Gastroesophageal sphincter (tissue), 4 donors: ENCODE data around the gene ZBTB47. TPM values are rescaled to one million over a fixed set of nuclear protein-coding genes. Genes with fewer than 3 reads are reported as not detected.

Source experiments
- ATAC-seq: fragments of 150-250 bp; one replicate; pipeline ENCODE4 v1.9.1; 2016; ENCODE audit warnings: mild to moderate bottlenecking, moderate library complexity
- H3K27ac ChIP-seq, 4 donors: fragments of 200-600 bp; sonication (generic) in 3 of 4; 1 replicate in 3 of 4; 2 replicates in 1 of 4; pipeline ENCODE4 v1.5.1; 2016 to 2019
- H3K27me3 ChIP-seq: fragments of 200-600 bp; sonication (generic); one replicate; pipeline ENCODE4 v1.5.1; 2019
- H3K36me3 ChIP-seq, 2 donors: fragments of 200-600 bp; sonication (generic); one replicate each; pipeline ENCODE4 v1.5.1; 2019; ENCODE audit warnings: control low read depth in 1 of 2
- H3K4me1 ChIP-seq, 3 donors: fragments of 200-600 bp; sonication (generic); 1 replicate in 2 of 3; 2 replicates in 1 of 3; pipeline ENCODE4 v1.5.1; 2016 to 2019; ENCODE audit warnings: control low read depth in 2 of 3
- H3K4me3 ChIP-seq, 2 donors: fragments of 200-600 bp; sonication (generic); one replicate each; pipeline ENCODE4 v1.5.1; 2019; ENCODE audit warnings: mild to moderate bottlenecking in 1 of 2, moderate library complexity in 1 of 2
- H3K9me3 ChIP-seq, 3 donors: fragments of 200-600 bp; sonication (generic); one replicate each; pipeline ENCODE4 v1.5.1; 2017 to 2019; ENCODE audit warnings: control low read depth in 2 of 3
- EP300 ChIP-seq: sonication (generic); formaldehyde crosslinking; IDR thresholded peaks from one replicate; pipeline ENCODE4 v1.6.1; 2017; ENCODE audit warnings: antibody characterized with exemption, mild to moderate bottlenecking
- POLR2A ChIP-seq, 2 donors: fragments of 450-650 bp; IDR thresholded peaks; one replicate each; pipeline ENCODE4 v1.6.1; 2017; ENCODE audit warnings: antibody characterized with exemption in 2 of 2, mild to moderate bottlenecking in 2 of 2, moderate library complexity in 1 of 2
- POLR2AphosphoS5 ChIP-seq: sonication (generic); formaldehyde crosslinking; IDR thresholded peaks from one replicate; pipeline ENCODE4 v1.6.1; 2017; ENCODE audit warnings: antibody characterized with exemption
- WGBS, 2 donors: methylation state at CpG; one replicate each; pipeline ENCODE4 v1.1.5; 2018; ENCODE audit warnings: low coverage in 1 of 2; 5-methylcytosine and 5-hydroxymethylcytosine counted together
- total RNA-seq, 4 donors: library from RNA; depleted of rRNA; stranded (reverse); fragments of >200 nt; gene quantifications; one replicate each; pipeline ENCODE4 v1.1.0, GENCODE V29; 2016
- TF ChIP-seq, protein P1 (sequence below), 4 experiments: fragments of 200-600 bp in 2 of 4; fragments of 450-650 bp in 2 of 4; sonication (generic) in 1 of 4; IDR thresholded peaks; one replicate each; pipeline ENCODE4 v1.5.1; 2017 to 2019; ENCODE audit warnings: antibody characterized with exemption in 4 of 4, mild to moderate bottlenecking in 2 of 4, moderate library complexity in 2 of 4

ZBTB47 gene
- total RNA-seq, 4 donors from 2014 or later, result 86.8 to 152 (median 110) TPM

DNA sequence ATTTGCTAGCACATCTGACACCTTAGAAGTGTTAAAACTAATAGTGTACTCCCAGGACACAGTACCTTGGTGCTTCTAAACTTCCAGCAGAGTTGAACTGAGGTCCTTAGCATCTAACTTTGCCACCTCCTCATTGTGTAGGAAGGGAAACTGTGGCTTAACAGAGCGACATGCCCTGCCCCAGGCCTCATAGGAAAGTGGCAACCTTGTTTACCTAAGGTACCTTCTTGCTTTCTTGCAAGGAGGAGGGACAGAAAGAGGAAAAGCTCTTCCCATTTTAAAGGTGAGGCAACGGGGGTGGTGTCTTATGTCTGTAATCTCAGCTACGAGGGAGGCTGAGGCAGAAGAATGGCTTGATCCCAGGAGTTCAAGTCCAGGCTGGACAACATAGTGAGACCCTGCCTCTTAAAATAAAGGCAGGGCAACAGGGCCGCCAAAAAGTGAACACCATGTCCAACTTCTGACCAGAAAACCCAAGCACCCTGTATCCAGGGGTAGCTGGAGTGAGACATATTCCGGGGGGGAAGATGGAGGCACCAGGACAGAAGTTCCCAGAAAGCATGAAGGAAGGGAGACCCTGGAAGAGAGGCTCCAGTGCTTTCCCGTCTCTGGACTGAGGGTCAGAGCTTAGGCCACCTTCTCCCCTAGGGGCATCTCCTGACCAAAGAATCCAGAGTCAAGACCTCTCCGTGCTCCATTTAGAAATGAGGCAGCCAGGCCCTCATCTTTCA lies 31.3 kb downstream of the ZBTB47 start:
- H3K36me3 ChIP-seq, result no peaks in the 10 kb centered on the region
- peaks cover 20% of the 10 kb centered on the region for H3K27me3 ChIP-seq
- 84 to 85% methylated on average over 4 to 5 of the region's 7 CpGs for WGBS, 2 donors
- H3K4me1 ChIP-seq, result peaks cover 0 to 34% (median 18%) of the 10 kb centered on the region in 3 donors
- ATAC-seq, result no peak
- H3K9me3 ChIP-seq, result no peaks in the 10 kb centered on the region
- peak overlapping the region in 3 of 4 donors; percentile 50 to 64 (median 58) for H3K27ac ChIP-seq
- TF ChIP-seq EP300 (no peak), POLR2A (IDR thresholded peaks at IDR 0.05) (no peak), POLR2AphosphoS5 (no peak)
- TF ChIP-seq, protein P1, sequence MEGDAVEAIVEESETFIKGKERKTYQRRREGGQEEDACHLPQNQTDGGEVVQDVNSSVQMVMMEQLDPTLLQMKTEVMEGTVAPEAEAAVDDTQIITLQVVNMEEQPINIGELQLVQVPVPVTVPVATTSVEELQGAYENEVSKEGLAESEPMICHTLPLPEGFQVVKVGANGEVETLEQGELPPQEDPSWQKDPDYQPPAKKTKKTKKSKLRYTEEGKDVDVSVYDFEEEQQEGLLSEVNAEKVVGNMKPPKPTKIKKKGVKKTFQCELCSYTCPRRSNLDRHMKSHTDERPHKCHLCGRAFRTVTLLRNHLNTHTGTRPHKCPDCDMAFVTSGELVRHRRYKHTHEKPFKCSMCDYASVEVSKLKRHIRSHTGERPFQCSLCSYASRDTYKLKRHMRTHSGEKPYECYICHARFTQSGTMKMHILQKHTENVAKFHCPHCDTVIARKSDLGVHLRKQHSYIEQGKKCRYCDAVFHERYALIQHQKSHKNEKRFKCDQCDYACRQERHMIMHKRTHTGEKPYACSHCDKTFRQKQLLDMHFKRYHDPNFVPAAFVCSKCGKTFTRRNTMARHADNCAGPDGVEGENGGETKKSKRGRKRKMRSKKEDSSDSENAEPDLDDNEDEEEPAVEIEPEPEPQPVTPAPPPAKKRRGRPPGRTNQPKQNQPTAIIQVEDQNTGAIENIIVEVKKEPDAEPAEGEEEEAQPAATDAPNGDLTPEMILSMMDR (IDR thresholded peaks at IDR 0.05), result no peak
- no peak overlapping the region for H3K4me3 ChIP-seq

DNA sequence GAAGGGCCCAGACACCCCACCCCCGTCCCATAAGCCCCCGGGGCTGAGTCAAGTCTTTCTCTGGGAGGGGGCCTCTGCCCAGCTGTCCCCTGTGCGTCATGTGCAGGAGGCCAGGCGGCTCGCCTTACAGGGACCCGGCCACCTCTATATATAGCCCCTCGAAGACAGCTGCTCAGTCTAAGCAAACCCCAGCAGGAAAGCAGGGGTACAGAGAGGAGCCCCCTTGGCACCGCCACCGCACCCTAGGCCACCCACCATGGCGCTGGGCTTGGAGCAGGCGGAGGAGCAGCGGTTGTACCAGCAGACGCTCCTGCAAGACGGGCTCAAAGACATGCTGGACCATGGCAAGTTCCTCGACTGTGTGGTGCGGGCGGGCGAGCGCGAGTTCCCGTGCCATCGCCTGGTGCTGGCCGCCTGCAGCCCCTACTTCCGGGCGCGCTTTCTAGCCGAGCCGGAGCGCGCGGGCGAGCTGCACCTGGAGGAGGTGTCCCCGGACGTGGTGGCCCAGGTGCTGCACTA lies 31.9 kb downstream of the ZBTB47 start, which contains the start of gene KLHL40:
KLHL40 (plus strand) TSS at position 175 of the 519 bp plus-strand sequence; CDS start at position 257, 82 bp downstream.
- peaks cover 0 to 34% (median 18%) of the 10 kb centered on the region in 3 donors for H3K4me1 ChIP-seq
- peaks cover 20% of the 10 kb centered on the region for H3K27me3 ChIP-seq
- TF ChIP-seq POLR2AphosphoS5 (no peak), EP300 (no peak), POLR2A (IDR thresholded peaks at IDR 0.05) (no peak)
- TF ChIP-seq, protein P1 (IDR thresholded peaks at IDR 0.05), result no peak
- peak within 1 kb of the TSS in 3 of 4 donors; percentile 50 to 64 (median 58) for H3K27ac ChIP-seq
- no peaks in the 10 kb centered on the region for H3K9me3 ChIP-seq
- peak within 1 kb of the TSS in 1 of 2 donors; percentile 34 for H3K4me3 ChIP-seq
- 67% methylated on average over 14 of the region's 34 CpGs; no CpG with 5 or more reads in 1 of the 2 donors for WGBS, 2 donors
- no peaks in the 10 kb centered on the region for H3K36me3 ChIP-seq
- no peak for ATAC-seq

DNA sequence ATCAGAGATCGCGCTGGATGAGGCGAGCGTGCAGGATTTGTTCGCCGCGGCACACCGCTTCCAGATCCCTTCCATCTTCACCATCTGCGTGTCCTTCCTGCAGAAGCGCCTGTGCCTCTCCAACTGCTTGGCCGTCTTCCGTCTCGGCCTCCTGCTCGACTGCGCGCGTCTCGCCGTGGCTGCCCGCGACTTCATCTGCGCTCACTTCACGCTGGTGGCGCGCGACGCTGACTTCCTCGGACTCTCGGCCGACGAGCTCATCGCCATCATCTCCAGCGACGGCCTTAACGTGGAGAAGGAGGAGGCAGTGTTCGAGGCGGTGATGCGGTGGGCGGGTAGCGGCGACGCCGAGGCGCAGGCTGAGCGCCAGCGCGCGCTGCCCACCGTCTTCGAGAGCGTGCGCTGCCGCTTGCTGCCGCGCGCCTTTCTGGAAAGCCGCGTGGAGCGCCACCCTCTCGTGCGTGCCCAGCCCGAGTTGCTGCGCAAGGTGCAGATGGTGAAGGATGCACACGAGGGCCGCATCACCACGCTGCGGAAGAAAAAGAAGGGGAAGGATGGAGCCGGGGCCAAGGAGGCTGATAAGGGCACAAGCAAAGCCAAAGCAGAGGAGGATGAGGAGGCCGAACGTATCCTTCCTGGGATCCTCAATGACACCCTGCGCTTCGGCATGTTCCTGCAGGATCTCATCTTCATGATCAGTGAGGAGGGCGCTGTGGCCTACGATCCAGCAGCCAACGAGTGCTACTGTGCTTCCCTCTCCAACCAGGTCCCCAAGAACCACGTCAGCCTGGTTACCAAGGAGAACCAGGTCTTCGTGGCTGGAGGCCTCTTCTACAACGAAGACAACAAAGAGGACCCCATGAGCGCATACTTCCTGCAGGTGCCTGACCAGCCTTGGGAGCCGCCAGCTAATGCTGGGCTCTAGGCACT lies 32.7 kb downstream of the ZBTB47 start:
- peak overlapping the region in 1 of 4 donors; percentile 9 for H3K27ac ChIP-seq
- WGBS, 2 donors, result 23 to 95% methylated on average over 4 to 17 of the region's 80 CpGs
- no peaks in the 10 kb centered on the region for H3K9me3 ChIP-seq
- TF ChIP-seq, protein P1 (IDR thresholded peaks at IDR 0.05), result no peak
- TF ChIP-seq EP300 (no peak), POLR2AphosphoS5 (no peak), POLR2A (IDR thresholded peaks at IDR 0.05) (no peak)
- peaks cover 20% of the 10 kb centered on the region for H3K27me3 ChIP-seq
- H3K4me3 ChIP-seq, result peak overlapping the region in 1 of 2 donors; percentile 34
- H3K4me1 ChIP-seq, result peaks cover 0 to 34% (median 18%) of the 10 kb centered on the region in 3 donors
- ATAC-seq, result no peak
- no peaks in the 10 kb centered on the region for H3K36me3 ChIP-seq

DNA sequence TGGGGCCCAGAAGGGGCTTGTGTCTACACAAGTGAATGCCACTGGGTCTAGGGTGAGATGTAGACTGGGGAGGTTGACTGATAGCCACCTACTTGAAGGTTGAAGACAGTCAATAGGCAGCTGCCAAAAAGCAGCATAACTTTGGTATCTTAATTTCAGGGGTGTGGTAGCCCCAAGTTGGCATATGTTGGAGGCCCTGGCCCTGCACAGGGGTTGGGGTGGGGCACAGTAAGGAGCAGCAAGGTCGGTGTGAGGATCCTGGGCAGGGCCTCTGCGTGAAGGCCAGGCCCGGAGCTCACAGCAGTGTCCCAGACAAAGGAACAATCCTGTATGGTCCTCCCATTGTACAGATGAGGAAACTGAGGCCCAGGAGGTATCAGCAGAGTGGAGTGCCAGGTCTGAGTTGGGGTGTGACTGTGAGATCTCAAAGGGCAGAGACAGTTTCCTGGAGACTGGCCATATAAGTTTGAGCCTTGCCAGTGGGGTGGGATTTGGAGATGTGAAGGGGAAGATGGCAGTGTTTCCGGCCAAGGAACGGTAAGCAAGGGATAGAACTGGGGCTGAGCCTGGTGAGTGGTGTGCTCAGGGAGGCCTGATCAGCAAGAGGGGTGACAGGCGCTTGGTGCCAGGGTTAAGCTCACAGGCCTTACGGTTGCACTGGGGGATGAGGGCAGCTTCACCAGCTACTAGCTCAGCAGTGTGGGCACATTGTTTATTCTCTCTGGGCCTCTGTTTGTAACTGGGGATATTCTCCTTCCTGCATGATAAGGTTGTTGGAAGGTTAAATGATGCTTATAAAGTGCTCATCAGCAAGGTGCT lies 33.5 kb downstream of the ZBTB47 start:
- Histone ChIP-seq H3K4me1 (peaks cover 0 to 34% (median 18%) of the 10 kb centered on the region in 3 donors), H3K27me3 (peaks cover 20% of the 10 kb centered on the region), H3K36me3 (no peaks in the 10 kb centered on the region), H3K9me3 (no peaks in the 10 kb centered on the region), H3K4me3 (no peak overlapping the region), H3K27ac (no peak overlapping the region)
- WGBS, 2 donors, result 90% methylated on average over 2 of the region's 7 CpGs; no CpG with 5 or more reads in 1 of the 2 donors
- no peak for TF ChIP-seq POLR2A (IDR thresholded peaks at IDR 0.05)
- TF ChIP-seq POLR2AphosphoS5, result no peak
- no peak for TF ChIP-seq EP300
- TF ChIP-seq, protein P1 (IDR thresholded peaks at IDR 0.05), result no peak
- no peak for ATAC-seq
